Measurements from ENCODE around the gene CD164. TPM values are rescaled to one million over a fixed set of nuclear protein-coding genes. Genes with fewer than 3 reads are reported as not detected.

The CD164 gene
- total RNA-seq, 1 donor from 2014 or later: 184 TPM

Other genes with a start within 250 kb of the CD164 start
- 1.4 TPM for gene PPIL6, start 58.2 kb upstream of the CD164 start, total RNA-seq (ENCODE audit: insufficient read depth, low replicate concordance)
- 8.4 TPM for gene SMPD2, start 58.3 kb upstream of the CD164 start, total RNA-seq (ENCODE audit: insufficient read depth, low replicate concordance)
- 48.6 TPM for gene MICAL1, start 73.3 kb upstream of the CD164 start, total RNA-seq (ENCODE audit: insufficient read depth, low replicate concordance)
- gene ZBTB24, start 100.8 kb upstream of the CD164 start, total RNA-seq (ENCODE audit: insufficient read depth, low replicate concordance): 10.4 TPM

Measured in umbilical cord (tissue), 1 donor.